Measurements from ENCODE around the gene METTL1. TPM values are rescaled to one million over a fixed set of nuclear protein-coding genes. Genes with fewer than 3 reads are reported as not detected.

Gene METTL1
- total and polyA plus RNA-seq, 8 donors, result 4.4 to 37.9 (median 15.4) TPM

GRCh38 chr12:57749061-57749460 is 22.8 kb downstream of the METTL1 start:
- no peaks in the 10 kb centered on the region for H3K9me3 ChIP-seq

GRCh38 chr12:57746025-57746424 is 25.9 kb downstream of the METTL1 start:
- Histone ChIP-seq H3K9me3 (no peaks in the 10 kb centered on the region), H3K27ac (peak overlapping the region in 4 of 5 donors; percentile 95 to 97 (median 96)), H3K4me3 (peak overlapping the region in 2 of 4 donors; percentile 63 to 70), H3K27me3 (peaks cover 0 to 25% (median 0%) of the 10 kb centered on the region in 3 donors), H3K4me1 (peaks cover 15 to 31% (median 24%) of the 10 kb centered on the region in 4 donors), H3K36me3 (peaks cover 25 to 49% (median 46%) of the 10 kb centered on the region in 4 donors)
- intact Hi-C loops (cut with DNase I; ENCODE audit: low total_unique reads), result no loop called here
- TF ChIP-seq EP300 (IDR thresholded peaks at IDR 0.05), result no peak
- TF ChIP-seq POLR2AphosphoS5 (IDR thresholded peaks at IDR 0.05), result no peak
- TF ChIP-seq CTCF (IDR thresholded peaks at IDR 0.05), result no peak
- TF ChIP-seq POLR2A (IDR thresholded peaks at IDR 0.05), result no peak
- 86 to 91% (median 90%) methylated on average over 3 of the region's 3 CpGs for WGBS, 5 donors
- DNase-seq, result no peak

More at GRCh38 chr12:57749061-57749460, 22.8 kb downstream of the METTL1 start:
- no peak for TF ChIP-seq EP300 (IDR thresholded peaks at IDR 0.05)
- no peak for TF ChIP-seq CTCF (IDR thresholded peaks at IDR 0.05)
- TF ChIP-seq POLR2AphosphoS5 (IDR thresholded peaks at IDR 0.05), result no peak
- TF ChIP-seq POLR2A (IDR thresholded peaks at IDR 0.05), result no peak
- H3K4me1 ChIP-seq, result peaks cover 25 to 48% (median 40%) of the 10 kb centered on the region in 4 donors
- intact Hi-C loops (cut with DNase I; ENCODE audit: low total_unique reads), result no loop called here
- no peak overlapping the region for H3K27ac ChIP-seq
- no peak for DNase-seq
- peaks cover 25 to 49% (median 46%) of the 10 kb centered on the region in 4 donors for H3K36me3 ChIP-seq
- WGBS, 5 donors, result 91 to 96% (median 93%) methylated on average over 5 of the region's 5 CpGs
- no peak overlapping the region for H3K4me3 ChIP-seq
- no peaks in the 10 kb centered on the region for H3K27me3 ChIP-seq

GRCh38 chr12:57745485-57745881 is 26.4 kb downstream of the METTL1 start:
- TF ChIP-seq POLR2AphosphoS5 (IDR thresholded peaks at IDR 0.05), result no peak
- TF ChIP-seq CTCF (IDR thresholded peaks at IDR 0.05), result no peak
- no peak for TF ChIP-seq POLR2A (IDR thresholded peaks at IDR 0.05)
- TF ChIP-seq EP300 (IDR thresholded peaks at IDR 0.05), result no peak
- intact Hi-C loops (cut with DNase I; ENCODE audit: low total_unique reads), result no loop called here
- no peak for DNase-seq
- peak overlapping the region; percentile 63 to 86 (median 73) for H3K4me3 ChIP-seq
- peak overlapping the region; percentile 94 to 97 (median 95) for H3K27ac ChIP-seq
- WGBS, 5 donors, result 41 to 54% (median 43%) methylated on average over 8 of the region's 8 CpGs
- no peaks in the 10 kb centered on the region for H3K9me3 ChIP-seq
- peaks cover 25 to 44% (median 42%) of the 10 kb centered on the region in 4 donors for H3K36me3 ChIP-seq
- H3K4me1 ChIP-seq, result peaks cover 10 to 31% (median 20%) of the 10 kb centered on the region in 4 donors
- peaks cover 0 to 30% (median under 1%) of the 10 kb centered on the region in 3 donors for H3K27me3 ChIP-seq

GRCh38 chr12:57744777-57745484 is 27.0 kb downstream of the METTL1 start, which contains the start of gene TSPAN31:
TSPAN31 (plus strand) TSS chr12:57745039; CDS start chr12:57745155, 116 bp downstream.
- TF ChIP-seq POLR2A (IDR thresholded peaks at IDR 0.05) (peak in 1 of 4 donors; percentile 37), POLR2AphosphoS5 (IDR thresholded peaks at IDR 0.05) (peak; percentile 77 to 81 (median 79)), CTCF (IDR thresholded peaks at IDR 0.05) (peak in 1 of 7 experiments; percentile 3), EP300 (IDR thresholded peaks at IDR 0.05) (no peak)
- Histone ChIP-seq H3K36me3 (peaks cover 25 to 39% (median 37%) of the 10 kb centered on the region in 4 donors), H3K4me1 (peaks cover 10 to 33% (median 18%) of the 10 kb centered on the region in 4 donors), H3K27ac (peak within 1 kb of the TSS; percentile 94 to 97 (median 95)), H3K9me3 (no peaks in the 10 kb centered on the region), H3K4me3 (peak within 1 kb of the TSS; percentile 63 to 86 (median 73)), H3K27me3 (peaks cover 0 to 36% (median 6%) of the 10 kb centered on the region in 3 donors)
- peak; percentile 98 to 99 for DNase-seq
- intact Hi-C loops (cut with DNase I; ENCODE audit: low total_unique reads), result no loop called here
- 0 to 1% (median 0%) methylated on average over 29 of the region's 29 CpGs for WGBS, 5 donors
